Measurements from ENCODE around the gene ELMOD3.
"Not testable (repeated sequence)": the region's sequence is repeated elsewhere in the genome, so short reads cannot be mapped to it uniquely, and the experiment has no call there.

ELMOD3 gene

DNA sequence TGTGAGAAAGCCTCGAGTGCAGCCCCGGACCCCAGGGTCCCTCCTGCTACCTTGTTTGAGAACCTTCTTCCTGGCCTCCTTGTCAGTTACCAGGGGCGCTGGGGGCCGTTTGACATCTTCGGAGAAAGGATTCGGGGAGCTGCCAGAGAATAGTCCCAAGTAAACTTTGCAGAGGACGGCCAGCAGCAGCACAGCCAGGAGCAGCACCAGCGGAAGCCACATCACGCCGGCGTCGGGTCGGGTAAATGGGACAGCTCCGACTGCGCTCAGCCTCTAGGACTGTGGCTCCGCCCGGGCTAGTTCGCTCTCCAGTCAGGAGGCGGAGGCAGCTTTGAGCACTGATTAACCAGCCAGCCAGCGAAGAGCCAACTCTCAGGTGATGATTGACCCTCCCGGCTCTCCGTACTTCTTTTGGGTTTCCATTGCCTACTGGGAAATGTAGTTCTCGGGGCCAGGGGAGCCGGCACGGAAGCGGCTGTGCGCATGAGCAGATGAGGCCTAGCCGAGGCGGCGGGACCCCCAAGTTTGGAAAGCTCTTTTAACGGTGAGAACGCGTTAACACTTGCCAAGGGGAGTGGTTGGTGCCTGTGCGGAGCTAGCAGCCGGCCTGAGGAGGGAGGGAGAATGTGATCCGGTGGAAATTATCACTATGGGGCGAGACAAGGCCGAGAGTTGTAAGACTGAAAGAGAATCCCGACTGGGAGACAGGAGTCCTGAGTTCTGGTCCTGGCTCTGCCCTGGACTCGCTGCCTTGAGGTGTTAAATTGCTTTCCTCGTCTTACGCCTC, at the start of gene ELMOD3, which contains the start of gene RETSAT:
ELMOD3 (plus strand) TSS at position 484 of the 787 bp plus-strand sequence. CDS start 2,430 bp downstream, outside the sequence.
RETSAT (minus strand) TSS at position 243 of the 787 bp plus-strand sequence; CDS start at position 222, 21 bp downstream.
- peak; percentile 100 for DNase-seq

DNA sequence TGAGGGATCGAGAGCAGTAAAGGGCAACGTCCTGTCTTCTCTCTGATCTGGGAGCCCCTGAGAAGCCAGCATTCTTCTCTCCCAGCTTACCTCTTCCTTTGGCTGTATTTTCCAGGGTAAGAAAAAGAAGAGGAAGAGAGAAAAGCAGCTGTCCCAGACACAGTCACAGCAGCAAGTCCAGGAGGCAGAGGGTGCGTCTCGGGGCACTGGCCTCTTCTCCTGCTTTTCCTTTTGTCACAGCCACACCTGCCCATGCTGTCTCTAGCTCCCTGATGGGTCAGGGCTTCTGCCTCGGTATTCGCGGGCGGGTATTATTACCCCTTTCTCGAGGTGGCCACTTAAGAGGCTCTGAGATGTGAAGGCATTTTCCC, 47.1 kb upstream of the ELMOD3 start:
- no peak for DNase-seq

DNA sequence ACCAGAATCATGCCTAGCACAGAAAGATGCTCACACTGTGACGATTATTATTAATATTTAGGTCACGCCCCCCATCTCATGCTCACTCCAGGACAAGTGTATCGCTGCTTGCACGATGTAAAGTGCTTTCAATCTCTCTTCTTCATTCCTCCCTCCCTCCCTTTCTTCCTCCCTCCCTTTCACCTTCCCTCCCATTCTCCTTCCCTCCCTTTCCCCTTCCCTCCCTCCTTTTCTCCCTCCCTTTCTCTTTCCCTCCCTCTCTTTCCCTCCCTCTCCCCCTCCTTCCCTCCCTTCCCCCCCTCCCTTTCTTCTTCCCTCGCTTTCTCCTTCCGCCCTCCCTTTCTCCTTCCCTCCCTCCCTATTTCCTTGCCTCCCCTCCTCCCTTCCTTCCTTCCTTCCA, 46.4 kb upstream of the ELMOD3 start:
- no peak for DNase-seq

DNA sequence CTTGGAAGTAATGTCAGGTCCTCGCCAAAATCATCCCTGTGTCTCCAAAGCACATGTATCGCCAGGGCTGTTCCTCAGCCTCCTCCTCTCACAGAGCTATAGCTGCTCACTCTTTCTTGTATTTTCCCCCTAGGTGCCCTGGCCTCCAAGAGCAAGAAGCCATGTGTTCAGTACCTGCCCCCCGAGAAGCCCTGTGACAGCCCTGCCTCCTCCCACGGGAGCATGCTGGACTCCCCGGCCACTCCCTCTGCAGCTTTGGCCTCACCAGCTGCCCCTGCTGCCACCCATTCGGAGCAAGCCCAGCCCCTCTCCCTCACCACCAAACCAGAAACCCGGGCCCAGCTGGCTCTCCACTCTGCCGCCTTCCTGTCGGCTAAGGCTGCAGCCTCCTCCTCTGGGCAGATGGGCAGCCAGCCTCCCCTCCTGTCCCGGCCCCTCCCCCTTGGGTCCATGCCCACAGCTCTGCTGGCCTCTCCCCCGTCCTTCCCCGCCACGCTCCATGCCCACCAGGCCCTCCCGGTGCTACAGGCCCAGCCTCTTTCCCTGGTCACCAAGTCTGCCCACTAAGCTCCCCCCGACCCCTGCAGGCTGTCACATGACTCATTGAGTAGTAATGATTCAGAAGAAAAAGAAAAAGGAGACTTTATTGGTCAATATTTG, 45.5 kb upstream of the ELMOD3 start:
- peak; percentile 48 for DNase-seq

DNA sequence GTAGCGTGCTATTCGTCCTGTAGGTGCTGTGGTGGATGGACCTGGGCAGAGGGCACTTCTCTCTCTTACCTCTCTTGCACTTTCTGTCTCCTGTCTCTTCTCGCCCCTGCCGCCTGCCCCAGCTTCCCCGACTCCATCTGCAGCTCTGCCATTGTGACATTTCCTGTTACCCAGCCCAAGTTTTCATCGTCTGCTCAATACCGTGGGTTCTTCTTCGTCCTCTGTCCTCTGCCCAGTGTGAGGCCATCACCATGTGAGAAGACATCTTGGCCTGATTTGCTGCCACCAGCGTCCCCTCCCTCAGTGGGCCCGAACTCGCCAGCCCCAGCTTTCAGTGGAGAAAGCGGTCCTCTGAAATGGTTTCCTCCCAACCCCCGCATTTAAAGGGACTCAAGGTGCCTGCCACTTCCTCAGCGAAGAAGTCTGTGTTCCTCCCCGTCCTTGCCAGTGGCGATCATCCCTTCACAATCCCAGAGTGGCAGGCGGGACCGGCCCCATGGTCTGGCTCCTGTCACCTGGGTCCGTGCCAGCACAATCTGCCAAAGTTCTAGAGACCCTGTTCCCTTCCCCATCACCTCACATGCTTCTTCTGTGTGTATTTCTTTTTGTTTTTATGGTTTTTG, 44.8 kb upstream of the ELMOD3 start:
- DNase-seq, result no peak

DNA sequence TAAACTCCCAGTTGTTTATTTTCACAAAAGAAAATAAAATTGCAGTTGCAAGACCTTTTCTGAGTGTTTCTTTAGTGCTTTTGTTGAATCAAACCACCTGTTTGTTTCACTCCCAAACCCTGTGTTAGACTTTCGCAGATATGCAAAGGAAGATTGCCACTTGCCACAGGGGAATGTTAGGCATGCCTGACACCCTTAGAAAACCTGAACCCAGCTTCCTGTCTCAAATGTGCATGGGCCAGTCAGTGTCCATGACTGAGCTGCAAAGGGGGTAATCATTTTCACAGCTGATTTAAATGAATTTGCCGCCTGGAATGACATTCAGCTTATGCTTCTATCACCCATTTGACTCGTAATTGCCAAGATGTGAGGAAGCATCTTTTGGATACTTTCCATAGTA, 44.2 kb upstream of the ELMOD3 start:
- no peak for DNase-seq

DNA sequence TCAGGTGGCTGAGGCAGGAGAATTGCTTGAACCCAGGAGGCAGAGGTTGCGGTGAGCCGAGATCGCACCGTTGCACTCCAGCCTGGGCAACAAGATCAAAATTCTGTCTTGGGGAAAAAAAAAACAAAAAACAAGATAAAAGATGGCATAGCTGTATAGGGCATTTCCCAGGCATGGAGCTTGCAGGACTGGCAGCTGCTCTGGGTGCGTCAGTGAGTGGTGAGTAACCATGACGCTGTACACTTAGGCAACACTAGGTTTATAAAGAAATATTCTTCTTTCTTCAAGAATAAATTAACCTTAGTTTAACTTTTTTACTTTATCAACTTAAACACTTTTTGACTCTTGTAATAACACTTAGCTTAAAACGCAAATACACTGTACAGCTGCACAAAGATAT, 42.2 kb upstream of the ELMOD3 start:
- peak; percentile 86 for DNase-seq

DNA sequence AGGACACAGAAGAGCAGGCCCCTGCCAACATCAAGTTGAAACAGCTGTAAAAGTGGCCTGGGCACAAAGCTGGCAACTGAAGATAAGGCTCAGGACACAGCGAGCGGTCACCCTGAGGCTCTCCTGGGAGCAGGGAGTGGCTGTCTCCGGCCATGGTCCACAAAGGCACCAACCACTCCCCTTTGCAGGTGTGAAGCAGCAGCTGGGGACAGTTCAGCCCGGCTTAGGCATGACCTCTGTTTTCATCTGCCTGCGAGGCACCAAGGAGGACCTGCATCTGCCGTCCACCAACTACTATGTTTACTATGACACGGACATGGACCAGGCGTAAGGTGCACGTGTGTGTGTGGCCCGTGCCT, 39.7 kb upstream of the ELMOD3 start:
- no peak for DNase-seq

DNA sequence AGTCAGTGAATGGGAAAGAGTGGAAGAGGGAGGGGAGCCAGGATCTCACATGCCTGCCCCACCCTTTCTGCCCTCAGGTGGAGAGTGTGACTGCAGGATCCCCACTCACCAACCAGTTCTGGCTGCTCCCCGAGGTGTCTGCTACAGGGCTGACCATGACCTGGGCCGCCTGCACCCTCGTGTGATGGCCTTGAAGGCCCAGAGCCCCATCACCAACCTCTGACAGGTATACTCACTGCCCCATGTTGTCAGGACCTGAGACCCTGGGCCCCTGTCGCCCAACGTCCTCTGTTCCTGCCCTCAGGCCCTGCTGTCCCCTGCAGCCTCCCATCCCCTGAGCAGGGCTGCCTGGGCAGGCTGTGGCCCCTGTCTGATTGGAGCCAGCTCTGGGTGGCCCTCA, 38.6 kb upstream of the ELMOD3 start:
- not testable (repeated sequence) for DNase-seq

DNA sequence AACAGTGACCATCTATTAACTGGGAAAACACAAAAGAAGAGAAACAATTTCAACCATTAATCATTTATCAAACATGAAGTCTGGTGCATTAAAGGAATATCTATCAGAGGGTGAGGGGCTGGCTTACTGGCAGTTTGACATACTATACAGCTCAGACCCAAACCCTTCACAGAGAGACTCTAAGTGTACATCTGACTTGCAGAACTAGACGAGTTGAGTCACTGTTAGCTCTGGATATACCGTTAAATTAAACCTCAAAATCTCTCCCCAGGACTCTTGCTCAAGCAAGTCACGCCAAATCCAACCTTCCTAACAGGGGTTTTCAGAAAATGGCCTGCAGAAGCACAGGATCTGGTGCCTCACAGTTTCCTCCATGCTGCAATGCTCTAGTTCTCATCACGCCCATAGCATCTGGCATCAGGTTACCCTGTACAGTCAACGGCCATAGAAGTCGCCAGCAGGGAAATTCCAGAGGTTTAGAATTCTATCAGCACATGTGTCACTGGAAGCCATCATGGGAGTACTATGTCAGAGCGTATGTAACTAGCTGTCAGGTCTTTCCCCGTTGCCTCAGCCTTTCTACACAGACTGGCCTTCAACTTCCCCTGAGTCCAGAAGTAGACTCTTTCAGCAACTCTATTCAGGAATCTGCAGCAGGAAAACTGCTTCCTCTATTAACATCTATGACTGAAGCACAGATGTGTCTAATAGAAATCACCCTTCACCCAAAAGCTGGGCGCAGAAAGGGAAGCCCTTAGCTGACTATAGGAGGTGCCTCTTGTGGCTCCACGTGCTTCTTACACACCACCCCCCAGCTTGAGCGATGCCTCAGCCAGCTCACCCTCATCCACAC, 36.1 kb upstream of the ELMOD3 start:
- DNase-seq, result peak; percentile 43

DNA sequence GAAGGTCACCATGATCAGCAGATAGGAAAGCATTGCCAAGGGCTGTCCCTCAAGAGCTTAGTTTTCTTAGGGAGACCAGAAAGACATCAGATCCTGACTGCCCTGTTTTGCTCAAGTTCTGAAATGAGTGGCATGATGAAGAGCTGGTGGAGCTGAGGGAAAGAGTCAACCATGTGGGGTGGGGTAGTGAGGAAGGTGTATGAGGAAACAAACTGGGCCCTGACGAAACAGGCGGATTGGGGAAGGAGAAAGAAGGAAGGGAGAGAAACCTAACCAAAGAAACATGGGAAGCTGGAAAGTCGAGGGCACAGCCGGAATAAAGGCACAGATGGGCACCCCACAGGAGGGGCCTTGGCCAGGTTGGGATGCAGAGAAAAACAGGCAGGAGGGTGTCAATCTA, 34.8 kb upstream of the ELMOD3 start:
- DNase-seq, result no peak

DNA sequence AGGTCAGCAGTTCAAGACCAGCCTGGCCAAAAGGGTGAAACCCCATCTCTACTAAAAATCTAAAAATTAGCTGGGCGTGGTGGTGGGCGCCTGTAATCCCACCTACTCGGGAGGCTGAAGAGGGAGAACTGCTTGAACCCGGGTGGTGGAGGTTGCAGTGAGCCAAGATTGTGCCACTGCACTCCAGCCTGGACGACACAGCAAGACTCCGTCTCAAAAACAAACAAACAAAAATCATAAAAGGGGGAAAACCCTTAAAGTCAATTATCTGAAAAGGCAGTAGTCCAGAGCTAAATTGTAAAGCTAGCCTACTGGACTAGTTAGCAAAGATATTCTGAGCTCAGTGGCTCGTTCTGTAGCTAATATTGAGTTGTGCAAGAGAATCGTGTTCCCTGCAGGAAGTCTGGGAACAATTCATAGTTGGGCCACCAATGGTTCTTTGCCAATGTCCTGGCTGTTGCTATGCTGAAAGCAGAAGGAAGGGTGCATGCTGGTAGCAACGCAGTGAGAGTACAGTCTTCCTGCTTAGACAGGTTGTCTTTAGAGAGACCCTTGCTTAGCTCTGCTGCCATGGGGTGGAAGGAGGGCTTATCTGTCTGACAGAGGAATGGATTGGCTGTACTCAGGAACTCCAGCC, 31.1 kb upstream of the ELMOD3 start:
- no peak for DNase-seq

DNA sequence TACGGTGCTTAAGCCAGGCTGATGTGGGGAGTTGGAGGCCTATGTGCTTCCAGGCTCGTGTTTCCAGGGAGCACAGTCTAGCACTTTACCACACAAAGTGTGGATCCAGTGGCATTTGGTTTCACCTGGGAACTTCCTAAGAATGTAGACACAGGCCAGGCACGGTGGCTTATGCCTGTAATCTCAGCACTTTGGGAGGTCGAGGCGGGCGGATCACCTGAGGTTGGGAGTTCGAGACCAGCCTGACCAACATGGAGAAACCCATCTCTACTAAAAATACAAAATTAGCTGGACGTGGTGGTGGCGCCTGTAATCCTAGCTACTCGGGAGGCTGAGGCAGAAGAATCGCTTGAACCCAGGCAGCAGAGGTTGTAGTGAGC, 30.6 kb upstream of the ELMOD3 start:
- DNase-seq, result not testable (repeated sequence)

DNA sequence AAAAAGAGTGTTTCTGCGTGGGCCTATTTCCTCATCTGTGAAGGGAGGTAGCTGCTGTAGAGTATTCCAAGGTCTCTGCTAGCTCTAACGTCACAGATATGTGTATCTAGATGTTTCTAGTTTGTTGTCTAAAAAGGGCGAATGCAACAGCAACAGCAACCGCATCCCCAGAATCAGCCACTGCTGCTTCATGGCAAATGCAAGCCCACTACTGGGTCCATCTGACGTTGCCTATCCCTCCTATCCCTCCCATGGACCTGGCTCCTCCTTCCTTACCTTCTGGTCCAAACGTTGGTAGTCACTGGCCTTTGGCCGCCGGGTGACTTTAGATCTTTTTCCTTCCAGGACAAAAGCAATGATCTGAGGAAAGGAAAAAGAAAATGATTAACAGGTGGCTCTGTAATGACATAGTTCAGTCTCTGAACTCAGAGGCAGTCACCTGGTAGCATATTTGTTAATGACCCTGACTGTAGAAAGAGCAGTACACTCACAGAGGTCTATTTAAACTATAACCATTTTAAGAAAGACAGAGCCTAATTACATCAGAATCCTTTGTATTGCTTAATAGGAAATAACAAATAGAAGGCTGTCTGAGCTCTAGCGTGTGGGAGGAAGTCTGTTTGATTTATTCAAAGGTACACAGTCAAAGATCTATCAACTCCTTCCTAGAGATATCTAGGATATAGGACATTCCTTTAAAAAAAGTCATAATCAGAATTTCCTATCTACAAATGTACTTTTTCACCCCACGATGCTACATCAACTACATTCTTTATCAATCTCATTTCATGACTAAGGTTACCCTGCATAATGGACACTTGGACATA, 29.7 kb upstream of the ELMOD3 start:
- DNase-seq, result peak; percentile 63

DNA sequence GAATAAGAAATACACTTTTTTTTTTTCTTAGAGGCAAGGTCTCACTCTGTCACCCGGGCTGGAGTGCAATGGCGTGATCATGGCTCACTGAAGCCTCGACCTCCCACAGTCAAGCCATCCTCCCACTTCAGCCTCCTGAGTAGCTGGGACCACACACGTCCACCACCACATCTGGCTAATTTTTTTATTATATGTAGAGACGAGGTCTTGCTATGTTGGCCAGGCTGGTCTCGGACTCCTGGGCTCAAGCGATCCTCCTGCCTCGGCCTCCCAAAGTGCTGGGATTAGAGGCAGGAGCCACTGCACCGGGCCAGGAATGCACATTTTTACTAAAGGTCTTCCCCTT, 29.1 kb upstream of the ELMOD3 start:
- no peak for DNase-seq

DNA sequence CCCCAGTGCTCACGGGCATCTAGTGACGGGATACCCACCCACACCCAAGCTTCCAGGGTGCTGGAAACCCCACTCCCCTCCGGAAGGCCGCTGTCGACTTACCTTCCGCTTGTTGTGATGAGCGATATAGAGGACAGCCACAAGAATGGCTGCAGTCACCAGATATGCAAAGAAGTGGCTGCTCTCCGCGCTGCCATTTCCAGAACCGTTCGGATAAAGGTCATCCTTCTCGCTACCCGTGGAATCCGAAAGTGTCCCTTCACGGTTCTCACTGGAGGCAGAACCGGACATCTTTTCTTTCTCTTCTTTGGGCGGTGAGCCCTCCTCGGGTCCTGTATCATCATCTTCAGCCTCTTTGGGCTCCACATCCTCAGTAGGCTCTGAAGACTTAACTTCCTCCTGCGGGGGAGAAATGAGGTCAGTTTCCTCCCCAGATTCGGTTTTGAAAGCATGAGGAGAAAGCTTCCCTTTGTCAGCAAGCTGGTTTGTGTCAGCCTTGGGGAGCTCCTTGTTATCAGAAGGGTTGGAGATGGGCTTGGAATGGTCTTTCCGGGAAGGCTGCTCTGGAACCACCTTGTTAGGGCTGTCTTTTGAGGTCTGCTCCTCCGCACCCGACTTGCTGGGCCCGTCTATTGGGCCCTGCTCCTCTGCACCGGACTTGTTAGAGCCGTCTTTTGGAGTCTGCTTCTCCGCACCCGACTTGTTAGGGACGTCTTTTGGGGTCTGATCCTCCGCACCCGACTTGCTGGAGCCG, 28.0 kb upstream of the ELMOD3 start:
- no peak for DNase-seq

DNA sequence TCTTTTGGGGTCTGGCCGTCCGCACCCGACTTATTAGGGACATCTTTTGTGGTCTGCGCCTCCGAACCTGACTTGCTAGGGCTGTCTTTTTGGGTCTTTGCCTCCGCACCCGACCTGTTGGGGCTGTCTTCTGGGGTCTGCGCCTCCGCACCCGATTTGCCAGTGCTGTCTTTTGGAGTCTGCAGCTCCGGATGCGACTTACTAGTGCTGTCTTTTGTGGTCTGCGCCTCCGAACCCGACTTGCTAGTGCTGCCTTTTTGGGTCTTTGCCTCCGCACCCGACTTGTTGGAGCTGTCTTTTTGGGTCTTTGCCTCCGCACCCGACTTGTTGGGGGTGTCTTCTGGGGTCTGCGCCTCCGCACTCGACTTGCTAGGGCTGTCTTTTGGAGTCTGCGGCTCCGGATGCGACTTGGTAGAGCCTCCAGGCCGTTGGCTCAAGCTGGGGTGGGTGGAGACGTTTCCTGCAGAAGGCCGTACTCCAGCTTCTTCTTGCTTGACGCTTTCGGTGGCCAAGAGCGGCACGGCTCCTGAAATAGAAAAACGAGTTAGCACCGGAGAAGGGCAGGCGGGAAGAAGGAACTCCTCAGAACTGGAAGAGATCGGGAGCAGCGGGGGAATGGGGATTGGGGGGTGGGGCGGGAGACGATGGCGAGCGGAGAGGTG, 27.3 kb upstream of the ELMOD3 start:
- peak; percentile 19 for DNase-seq

DNA sequence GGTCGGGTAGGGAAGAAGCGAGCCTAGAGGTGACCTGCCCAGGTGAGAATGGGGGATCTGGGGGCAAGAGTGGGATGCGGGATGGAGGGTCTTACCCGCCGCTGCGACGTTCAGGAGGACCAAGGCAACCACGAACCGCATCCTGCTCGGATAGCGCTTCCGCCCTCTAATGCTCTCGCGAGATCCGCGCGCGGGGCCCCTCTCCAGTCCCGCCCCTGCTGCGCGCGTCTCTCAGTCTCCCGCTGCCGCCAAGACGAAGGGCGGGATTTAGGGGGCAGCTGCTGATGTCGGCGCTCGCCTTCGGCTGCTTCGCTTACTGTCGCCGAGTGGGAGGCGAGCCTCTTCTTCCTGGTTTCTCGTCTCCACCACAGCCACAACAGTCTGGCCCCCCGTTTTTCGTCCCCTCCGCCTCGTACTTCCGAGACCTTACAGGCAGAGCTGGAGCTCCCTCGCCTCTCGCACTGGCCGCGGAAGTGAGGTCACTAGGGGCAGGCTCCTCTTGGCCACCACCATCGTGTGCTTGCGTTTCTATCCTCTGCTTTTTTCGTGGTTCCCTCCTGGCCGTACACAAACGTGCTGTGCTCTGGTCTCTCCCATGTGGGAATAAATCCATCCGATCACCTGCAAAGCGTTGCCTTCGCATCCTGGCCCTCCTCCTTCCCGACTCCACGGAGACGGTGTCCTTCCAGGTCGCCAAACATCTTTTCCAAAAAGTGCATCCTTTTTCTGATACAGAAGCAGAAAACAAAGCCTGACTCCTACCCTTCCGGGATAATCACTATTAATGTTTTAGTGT, 26.5 kb upstream of the ELMOD3 start, which contains the start of gene TGOLN2:
TGOLN2 (minus strand) TSS at position 168 of the 796 bp plus-strand sequence; CDS start at position 141, 27 bp downstream.
- peak; percentile 90 for DNase-seq

DNA sequence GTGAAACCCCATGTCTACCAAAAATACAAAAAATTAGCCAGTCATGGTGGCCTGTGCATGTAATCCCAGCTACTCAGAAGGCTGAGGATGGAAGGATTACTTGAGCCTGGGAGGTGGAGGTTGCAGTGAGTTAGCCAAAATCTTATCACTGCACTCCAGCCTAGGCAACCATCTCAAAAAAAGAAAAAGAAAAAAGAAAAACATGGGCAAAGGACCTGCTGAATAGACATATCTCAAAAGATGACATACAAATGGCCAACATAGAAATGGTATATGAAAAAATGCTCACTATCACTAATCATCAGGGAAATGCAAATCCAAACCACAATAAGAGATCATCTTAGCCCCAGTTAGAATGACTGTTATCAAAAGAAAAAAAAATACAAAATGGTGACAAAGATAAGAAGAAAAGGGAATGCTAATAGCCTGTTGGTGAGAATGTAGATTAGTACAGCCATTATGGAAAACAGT, 25.4 kb upstream of the ELMOD3 start:
- DNase-seq, result no peak
